ENCODE results near the gene DNAJA2. TPM values are rescaled to one million over a fixed set of nuclear protein-coding genes. Genes with fewer than 3 reads are reported as not detected.

The DNAJA2 gene
- total RNA-seq: 10 to 100 TPM; 68.4 to 70.2 TPM

DNA sequence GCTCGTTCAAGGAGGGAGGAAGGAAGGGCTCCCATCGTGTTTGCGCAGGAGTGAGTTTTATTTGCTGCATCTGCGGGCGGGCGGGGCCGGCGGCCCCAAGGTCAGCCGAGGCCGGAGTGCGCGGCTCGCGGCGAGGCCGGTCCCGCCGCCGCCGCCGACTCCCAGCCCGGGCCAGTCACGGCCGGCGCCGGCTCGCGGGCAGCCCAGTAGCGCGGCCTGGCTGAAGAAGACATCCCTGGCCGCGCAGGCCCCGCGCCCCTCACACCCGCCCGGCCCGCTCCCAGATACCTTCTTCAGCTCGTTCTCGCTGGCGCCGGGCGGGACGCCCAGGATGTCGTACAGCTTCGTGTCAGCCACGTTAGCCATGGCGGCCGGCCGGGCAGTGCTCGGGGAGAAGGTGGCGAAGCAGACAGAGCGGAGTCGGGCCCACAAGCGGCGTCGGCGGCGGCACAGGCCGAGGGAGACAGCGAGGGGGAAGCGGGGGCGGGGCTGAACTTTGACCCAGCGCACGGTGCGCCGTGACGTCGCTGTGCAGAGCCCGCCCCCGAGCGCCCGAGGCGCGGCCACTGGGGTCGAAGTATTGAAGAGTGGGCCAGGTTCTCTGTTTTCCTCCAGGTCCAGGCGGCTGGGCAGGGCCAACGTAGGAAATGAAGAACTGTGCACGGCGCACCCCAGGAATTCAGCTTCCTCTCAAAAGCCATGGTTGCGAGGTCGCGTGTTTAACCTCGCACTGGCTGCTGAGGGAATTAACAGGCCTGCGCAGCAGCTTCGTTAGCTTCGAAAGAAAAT, at the start of gene DNAJA2:
Gene DNAJA2 (minus strand): TSS at position 468 of the 789 bp plus-strand sequence. CDS start 102 bp downstream, at position 366.
- POLR2A ChIA-PET: interaction anchor here (0.7 to 3.5 kb wide), 16 partner anchors 10 to 1393 kb away, joined by 3 to 39 read pairs (median 4); partner anchors contain the start of gene GPT2
- intact Hi-C loops (cut with micrococcal nuclease): no loop called here
- Mint-ChIP-seq H3K27ac (peak within 1 kb of the TSS; percentile 99), H3K27me3 (no peaks in the 10 kb centered on the region), H3K9me3 (no peaks in the 10 kb centered on the region), H3K4me3 (peak within 1 kb of the TSS; percentile 92), H3K4me1 (ENCODE audit: low read depth) (peaks cover 51% of the 10 kb centered on the region), H3K36me3 (ENCODE audit: low read depth) (peaks cover 38% of the 10 kb centered on the region)
- peak; percentile 95 for DNase-seq
- CTCF ChIA-PET: interaction anchor here (0.6 to 2.8 kb wide), 8 partner anchors 10 to 1343 kb away, joined by 3 to 13 read pairs (median 4); partner anchors contain the start of gene NETO2
- TF ChIP-seq, protein P1, sequence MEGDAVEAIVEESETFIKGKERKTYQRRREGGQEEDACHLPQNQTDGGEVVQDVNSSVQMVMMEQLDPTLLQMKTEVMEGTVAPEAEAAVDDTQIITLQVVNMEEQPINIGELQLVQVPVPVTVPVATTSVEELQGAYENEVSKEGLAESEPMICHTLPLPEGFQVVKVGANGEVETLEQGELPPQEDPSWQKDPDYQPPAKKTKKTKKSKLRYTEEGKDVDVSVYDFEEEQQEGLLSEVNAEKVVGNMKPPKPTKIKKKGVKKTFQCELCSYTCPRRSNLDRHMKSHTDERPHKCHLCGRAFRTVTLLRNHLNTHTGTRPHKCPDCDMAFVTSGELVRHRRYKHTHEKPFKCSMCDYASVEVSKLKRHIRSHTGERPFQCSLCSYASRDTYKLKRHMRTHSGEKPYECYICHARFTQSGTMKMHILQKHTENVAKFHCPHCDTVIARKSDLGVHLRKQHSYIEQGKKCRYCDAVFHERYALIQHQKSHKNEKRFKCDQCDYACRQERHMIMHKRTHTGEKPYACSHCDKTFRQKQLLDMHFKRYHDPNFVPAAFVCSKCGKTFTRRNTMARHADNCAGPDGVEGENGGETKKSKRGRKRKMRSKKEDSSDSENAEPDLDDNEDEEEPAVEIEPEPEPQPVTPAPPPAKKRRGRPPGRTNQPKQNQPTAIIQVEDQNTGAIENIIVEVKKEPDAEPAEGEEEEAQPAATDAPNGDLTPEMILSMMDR (IDR thresholded peaks at IDR 0.05): no peak
- peak; percentile 90 for ATAC-seq

DNA sequence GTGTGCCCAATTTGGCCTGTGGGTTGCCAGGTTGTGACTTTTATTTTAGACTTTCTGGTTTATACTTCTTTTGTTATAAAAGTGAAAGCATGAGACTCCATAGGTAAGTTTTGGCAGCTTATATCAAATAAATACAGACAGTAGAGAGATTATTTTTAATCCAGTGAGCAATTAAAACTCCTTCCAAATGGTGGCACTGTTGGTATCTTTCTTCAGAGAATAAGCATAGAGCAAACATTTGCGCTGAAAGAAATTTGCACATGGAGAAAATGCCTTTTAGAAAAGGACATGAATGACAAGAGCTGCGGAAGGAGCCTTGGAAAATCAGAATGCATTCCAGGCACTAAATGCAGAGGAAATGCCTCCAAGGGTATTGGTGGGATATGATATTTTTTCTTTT, 46.1 kb upstream of the DNAJA2 start:
- Mint-ChIP-seq H3K9me3 (no peaks in the 10 kb centered on the region), H3K4me3 (no peak overlapping the region), H3K4me1 (ENCODE audit: low read depth) (peaks cover 21% of the 10 kb centered on the region), H3K27ac (no peak overlapping the region), H3K27me3 (no peaks in the 10 kb centered on the region), H3K36me3 (ENCODE audit: low read depth) (no peaks in the 10 kb centered on the region)
- ATAC-seq (no peak), DNase-seq (no peak)
- ChIA-PET POLR2A (interaction anchor here (2.4 kb wide), 1 partner anchor 46 kb away, joined by 7 read pairs; the partner anchor contains the start of gene DNAJA2), CTCF (interaction anchor here (1.0 to 2.0 kb wide), 5 partner anchors 9 to 122 kb away, joined by 3 to 12 read pairs (median 5); no protein-coding TSS in a partner anchor)
- intact Hi-C loops (cut with micrococcal nuclease): no loop called here
- TF ChIP-seq, protein P1 (IDR thresholded peaks at IDR 0.05): no peak

- no peaks in the 10 kb centered on the region for H3K36me3 Mint-ChIP-seq (ENCODE audit: low read depth)
- peak; percentile 70 for DNase-seq
- peak; percentile 96 for ATAC-seq
- intact Hi-C loops (cut with micrococcal nuclease): no loop called here
- no peak overlapping the region for H3K27ac Mint-ChIP-seq
- TF ChIP-seq, protein P1 (IDR thresholded peaks at IDR 0.05): peak; percentile 46
- H3K27me3 Mint-ChIP-seq: no peaks in the 10 kb centered on the region
- CTCF ChIA-PET: interaction anchor here (1.1 to 2.0 kb wide), 5 partner anchors 19 to 70 kb away, joined by 3 to 12 read pairs (median 5); no protein-coding TSS in a partner anchor
- POLR2A ChIA-PET: interaction anchor here (1.1 to 2.4 kb wide), 2 partner anchors 44 to 46 kb away, joined by 3 to 7 read pairs; partner anchors contain the start of gene DNAJA2
- peaks cover 21% of the 10 kb centered on the region for H3K4me1 Mint-ChIP-seq (ENCODE audit: low read depth)
- no peaks in the 10 kb centered on the region for H3K9me3 Mint-ChIP-seq
- no peak overlapping the region for H3K4me3 Mint-ChIP-seq
These were observed 44.9 kb upstream of the DNAJA2 start for GRCh38 chr16:47018223-47018891.

DNA sequence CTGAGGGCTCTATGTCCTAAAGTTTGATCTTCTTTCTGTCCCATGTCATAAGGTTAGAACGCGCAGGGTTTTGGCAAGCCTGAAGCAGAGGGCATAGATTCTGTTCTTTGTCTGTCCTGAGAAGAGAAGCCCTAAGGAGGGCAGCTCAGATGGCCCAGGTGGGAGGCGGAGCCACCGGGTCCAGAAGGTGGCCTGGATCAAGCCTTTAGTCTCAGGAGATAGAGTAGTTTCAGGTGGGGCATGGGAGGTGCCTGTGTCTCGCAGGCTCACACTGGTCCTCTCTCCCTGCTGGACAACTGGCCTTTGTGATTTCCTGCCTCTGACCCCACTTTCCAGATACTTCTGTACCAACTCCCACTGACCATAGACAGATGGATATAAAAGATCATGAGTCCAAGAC, 44.2 kb upstream of the DNAJA2 start:
- Mint-ChIP-seq H3K4me3 (no peak overlapping the region), H3K9me3 (no peaks in the 10 kb centered on the region), H3K4me1 (ENCODE audit: low read depth) (peaks cover 21% of the 10 kb centered on the region), H3K27ac (no peak overlapping the region), H3K27me3 (no peaks in the 10 kb centered on the region), H3K36me3 (ENCODE audit: low read depth) (no peaks in the 10 kb centered on the region)
- ChIA-PET CTCF (interaction anchor here (0.6 to 2.0 kb wide), 3 partner anchors 20 to 69 kb away, joined by 3 to 7 read pairs (median 3); no protein-coding TSS in a partner anchor), POLR2A (interaction anchor here (1.1 to 2.4 kb wide), 2 partner anchors 44 to 46 kb away, joined by 3 to 7 read pairs; partner anchors contain the start of gene DNAJA2)
- no peak for DNase-seq
- intact Hi-C loops (cut with micrococcal nuclease): no loop called here
- TF ChIP-seq, protein P1 (IDR thresholded peaks at IDR 0.05): no peak
- no peak for ATAC-seq
